ENCODE results near the gene GREB1L. TPM values are rescaled to one million over a fixed set of nuclear protein-coding genes. Genes with fewer than 3 reads are reported as not detected.

The GREB1L gene
- total RNA-seq, 1 donor from 2014 or later, result 2.0 TPM

GRCh38 chr18:21456428-21457178 is 214.6 kb downstream of the GREB1L start:
- DNase-seq (ENCODE audit: low spot score) (no peak), ATAC-seq (no peak)
- intact Hi-C loops (cut with DNase I), result no loop called here

GRCh38 chr18:21457179-21457535 is 215.1 kb downstream of the GREB1L start:
- DNase-seq (ENCODE audit: low spot score) (no peak), ATAC-seq (no peak)
- intact Hi-C loops (cut with DNase I), result no loop called here

GRCh38 chr18:21458310-21458709 is 216.3 kb downstream of the GREB1L start:
- ATAC-seq, result no peak
- intact Hi-C loops (cut with DNase I), result no loop called here
- no peak for DNase-seq (ENCODE audit: low spot score)

- ATAC-seq (no peak), DNase-seq (ENCODE audit: low spot score) (no peak)
- intact Hi-C loops (cut with DNase I), result no loop called here
These were observed 216.8 kb downstream of the GREB1L start for GRCh38 chr18:21458788-21459187.

GRCh38 chr18:21459706-21460286 is 217.8 kb downstream of the GREB1L start:
- ATAC-seq (no peak), DNase-seq (ENCODE audit: low spot score) (no peak)
- intact Hi-C loops (cut with DNase I), result no loop called here

- intact Hi-C loops (cut with DNase I), result no loop called here
- DNase-seq (ENCODE audit: low spot score) (no peak), ATAC-seq (no peak)
These were observed 219.4 kb downstream of the GREB1L start for GRCh38 chr18:21461460-21461859.

- no peak for ATAC-seq
- intact Hi-C loops (cut with DNase I), result no loop called here
- no peak for DNase-seq (ENCODE audit: low spot score)
These were observed 221.7 kb downstream of the GREB1L start for GRCh38 chr18:21463718-21464117.

- ATAC-seq (no peak), DNase-seq (ENCODE audit: low spot score) (no peak)
These were observed 226.6 kb downstream of the GREB1L start for GRCh38 chr18:21468514-21469164.

GRCh38 chr18:21472741-21473140 is 230.7 kb downstream of the GREB1L start:
- intact Hi-C loops (cut with DNase I), result no loop called here
- no peak for ATAC-seq
- DNase-seq (ENCODE audit: low spot score), result no peak

More at GRCh38 chr18:21468514-21469164, 226.6 kb downstream of the GREB1L start:
- intact Hi-C loops (cut with DNase I), result no loop called here

GRCh38 chr18:21474621-21475020 is 232.6 kb downstream of the GREB1L start:
- no peak for DNase-seq (ENCODE audit: low spot score)
- no peak for ATAC-seq
- intact Hi-C loops (cut with DNase I), result no loop called here

GRCh38 chr18:21479721-21480120 is 237.7 kb downstream of the GREB1L start:
- intact Hi-C loops (cut with DNase I), result no loop called here

GRCh38 chr18:21481739-21482138 is 239.7 kb downstream of the GREB1L start:
- DNase-seq (ENCODE audit: low spot score) (no peak), ATAC-seq (no peak)
- intact Hi-C loops (cut with DNase I), result no loop called here

More at GRCh38 chr18:21479721-21480120, 237.7 kb downstream of the GREB1L start:
- ATAC-seq, result no peak
- DNase-seq (ENCODE audit: low spot score), result no peak

- intact Hi-C loops (cut with DNase I), result no loop called here
These were observed 241.0 kb downstream of the GREB1L start for GRCh38 chr18:21483051-21483450.

GRCh38 chr18:21484851-21485636 is 243.0 kb downstream of the GREB1L start:
- intact Hi-C loops (cut with DNase I), result no loop called here
- no peak for DNase-seq (ENCODE audit: low spot score)
- no peak for ATAC-seq

More at GRCh38 chr18:21483051-21483450, 241.0 kb downstream of the GREB1L start:
- ATAC-seq (no peak), DNase-seq (ENCODE audit: low spot score) (no peak)

- intact Hi-C loops (cut with DNase I), result no loop called here
- ATAC-seq, result no peak
- no peak for DNase-seq (ENCODE audit: low spot score)
These were observed 244.9 kb downstream of the GREB1L start for GRCh38 chr18:21486905-21487437.

- no peak for ATAC-seq
- DNase-seq (ENCODE audit: low spot score), result no peak
- intact Hi-C loops (cut with DNase I), result no loop called here
These were observed 247.2 kb downstream of the GREB1L start for GRCh38 chr18:21489119-21489750.

GRCh38 chr18:21489919-21490495 is 248.0 kb downstream of the GREB1L start:
- DNase-seq (ENCODE audit: low spot score), result no peak
- intact Hi-C loops (cut with DNase I), result no loop called here
- no peak for ATAC-seq

- ATAC-seq (no peak), DNase-seq (ENCODE audit: low spot score) (no peak)
- intact Hi-C loops (cut with DNase I), result no loop called here
These were observed 248.7 kb downstream of the GREB1L start for GRCh38 chr18:21490748-21491147.

All from sciatic nerve (tissue), 2 donors.